Trophoblast cell (in vitro differentiated cells and primary cell): ENCODE measurements around the gene NUP210.

Experiments used
- DNase-seq, 2 donors: peaks; one replicate each; pipeline ENCODE4 v3.0.0-alpha.2; 2016
- H2AFZ ChIP-seq: 2 replicates; pipeline ENCODE4 v1.6.1; 2013; ENCODE audit warnings: low read length, moderate library complexity, mild to moderate bottlenecking; ENCODE audit not compliant: insufficient read depth, poor library complexity
- H2AK5ac ChIP-seq: 2 replicates; pipeline ENCODE4 v1.6.1; 2013; ENCODE audit warnings: mild to moderate bottlenecking, low read length
- H2BK120ac ChIP-seq: 2 replicates; pipeline ENCODE4 v1.6.1; 2013; ENCODE audit warnings: low read length, mild to moderate bottlenecking, moderate library complexity; ENCODE audit not compliant: insufficient read depth, poor library complexity
- H2BK12ac ChIP-seq: 2 replicates; pipeline ENCODE4 v1.6.1; 2013; ENCODE audit warnings: mild to moderate bottlenecking, low read length, moderate library complexity
- H2BK5ac ChIP-seq: 2 replicates; pipeline ENCODE4 v1.6.1; 2013; ENCODE audit warnings: low read length, low read depth, moderate library complexity, mild to moderate bottlenecking; ENCODE audit not compliant: poor library complexity
- H3K14ac ChIP-seq: 2 replicates; pipeline ENCODE4 v1.6.1; 2013; ENCODE audit warnings: mild to moderate bottlenecking, low read length
- H3K18ac ChIP-seq: 2 replicates; pipeline ENCODE4 v1.6.1; 2013; ENCODE audit warnings: mild to moderate bottlenecking, low read length
- H3K23ac ChIP-seq: 2 replicates; pipeline ENCODE4 v1.6.1; 2013; ENCODE audit warnings: low read length
- H3K27ac ChIP-seq: 2 replicates; pipeline ENCODE4 v1.5.1; 2013; ENCODE audit warnings: low read depth, mild to moderate bottlenecking, inconsistent platforms, low read length, moderate library complexity
- H3K27me3 ChIP-seq: 2 replicates; pipeline ENCODE4 v1.6.1; 2013; ENCODE audit warnings: inconsistent platforms, mild to moderate bottlenecking, low read length, moderate library complexity; ENCODE audit not compliant: insufficient read depth
- H3K36me3 ChIP-seq, 2 experiments: 1 replicate in 1 of 2; 2 replicates in 1 of 2; pipeline ENCODE4 v1.6.1; 2013; ENCODE audit warnings: low read length in 2 of 2, mild to moderate bottlenecking in 2 of 2, moderate library complexity in 1 of 2; ENCODE audit not compliant: insufficient read depth in 2 of 2, control insufficient read depth in 1 of 2
- H3K4ac ChIP-seq: 2 replicates; pipeline ENCODE4 v1.6.1; 2013; ENCODE audit warnings: low read depth, mild to moderate bottlenecking, low read length, moderate library complexity
- H3K4me1 ChIP-seq, 2 experiments: 1 replicate in 1 of 2; 2 replicates in 1 of 2; pipeline ENCODE4 v1.6.1; 2013; ENCODE audit warnings: low read length in 2 of 2, mild to moderate bottlenecking in 2 of 2, moderate library complexity in 1 of 2; ENCODE audit not compliant: insufficient read depth in 2 of 2, control insufficient read depth in 1 of 2
- H3K4me2 ChIP-seq: 2 replicates; pipeline ENCODE4 v1.6.1; 2013; ENCODE audit warnings: inconsistent platforms, mild to moderate bottlenecking, low read length, moderate library complexity
- H3K4me3 ChIP-seq: 2 replicates; pipeline ENCODE4 v1.5.1; 2013; ENCODE audit warnings: mild to moderate bottlenecking, low read depth, low read length, inconsistent platforms
- H3K79me1 ChIP-seq: one replicate; pipeline ENCODE4 v1.6.1; 2013; ENCODE audit warnings: low read length
- H3K79me2 ChIP-seq: 2 replicates; pipeline ENCODE4 v1.6.1; 2013; ENCODE audit warnings: low read length, mild to moderate bottlenecking; ENCODE audit not compliant: control insufficient read depth, insufficient read depth, poor library complexity
- H3K9ac ChIP-seq: 2 replicates; pipeline ENCODE4 v1.6.1; 2013; ENCODE audit warnings: mild to moderate bottlenecking, low read length
- H3K9me3 ChIP-seq: 2 replicates; pipeline ENCODE4 v1.6.1; 2013; ENCODE audit warnings: low read depth, mild to moderate bottlenecking, control low read depth, inconsistent platforms, low read length; ENCODE audit not compliant: insufficient read depth
- H4K12ac ChIP-seq: 2 replicates; pipeline ENCODE4 v1.6.1; 2013; ENCODE audit warnings: low read depth, mild to moderate bottlenecking, low read length, moderate library complexity
- H4K8ac ChIP-seq: 2 replicates; pipeline ENCODE4 v1.6.1; 2013; ENCODE audit warnings: low read depth, mild to moderate bottlenecking, low read length, moderate library complexity
- H4K91ac ChIP-seq: one replicate; pipeline ENCODE4 v1.6.1; 2013; ENCODE audit warnings: low read depth, mild to moderate bottlenecking, low read length, moderate library complexity
- WGBS: extraction: QIAGEN DNeasy Blood & Tissue Kit; methylation state at CpG from one replicate; pipeline ENCODE4 v1.1.7; 2013; ENCODE audit warnings: missing lambda C conversion rate; ENCODE audit not compliant: insufficient read length, insufficient coverage; ENCODE audit errors: extremely low coverage; 5-methylcytosine and 5-hydroxymethylcytosine counted together

NUP210 gene

DNA sequence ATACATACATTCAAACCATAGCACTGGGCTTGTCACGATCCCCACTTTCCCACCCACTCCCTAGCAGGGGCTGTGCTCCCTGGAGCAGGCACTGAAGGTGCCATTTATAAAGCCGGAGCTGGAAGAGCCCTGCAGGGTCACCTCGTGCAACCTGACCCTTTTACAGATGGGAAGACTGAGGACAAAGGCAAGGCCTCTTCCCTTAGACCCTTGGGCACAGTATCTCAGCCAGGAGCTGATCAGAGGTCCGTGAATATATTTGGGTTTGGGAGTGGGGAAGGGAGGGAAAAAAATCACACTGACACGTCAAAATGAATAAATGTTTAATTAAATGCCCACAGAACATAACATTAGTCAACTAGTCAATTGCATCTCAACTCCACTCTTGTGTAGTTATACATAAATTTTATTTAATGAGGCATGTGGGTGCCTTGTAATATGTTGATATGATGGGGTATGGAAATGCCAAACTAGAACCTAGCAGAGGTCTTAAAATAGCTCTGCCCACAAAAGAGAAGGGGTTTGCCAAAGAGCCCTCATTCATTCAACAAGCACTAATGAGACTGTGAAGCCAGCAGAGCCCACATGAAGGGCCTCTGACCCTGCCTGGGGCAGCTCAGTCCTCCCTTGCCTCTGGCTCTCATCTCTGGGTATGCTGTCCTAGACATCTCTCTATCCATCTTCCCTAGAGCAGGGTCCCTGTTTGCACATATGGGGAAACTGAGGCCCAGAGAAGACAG is 119.4 kb downstream of the NUP210 start:
- WGBS = no CpG with 5 or more reads among the region's 5 CpGs
- Histone ChIP-seq H4K8ac (no peak overlapping the region), H3K79me1 (peaks cover 2% of the 10 kb centered on the region), H2AFZ (no peak overlapping the region), H4K91ac (no peak overlapping the region), H3K4me3 (no peak overlapping the region), H2BK5ac (no peak overlapping the region), H3K4ac (no peak overlapping the region), H3K9me3 (no peaks in the 10 kb centered on the region), H3K18ac (no peak overlapping the region), H3K4me1 (peaks cover 3 to 6% of the 10 kb centered on the region in 2 experiments), H3K27me3 (no peaks in the 10 kb centered on the region), H3K14ac (no peak overlapping the region), H2BK120ac (no peak overlapping the region), H2AK5ac (no peak overlapping the region), H2BK12ac (peak overlapping the region; percentile 7), H3K27ac (no peak overlapping the region), H3K4me2 (no peak overlapping the region), H3K36me3 (no peaks in the 10 kb centered on the region), H4K12ac (no peak overlapping the region), H3K79me2 (no peaks in the 10 kb centered on the region), H3K23ac (no peak overlapping the region), H3K9ac (no peak overlapping the region)
- DNase-seq = peak; percentile 79 to 87

DNA sequence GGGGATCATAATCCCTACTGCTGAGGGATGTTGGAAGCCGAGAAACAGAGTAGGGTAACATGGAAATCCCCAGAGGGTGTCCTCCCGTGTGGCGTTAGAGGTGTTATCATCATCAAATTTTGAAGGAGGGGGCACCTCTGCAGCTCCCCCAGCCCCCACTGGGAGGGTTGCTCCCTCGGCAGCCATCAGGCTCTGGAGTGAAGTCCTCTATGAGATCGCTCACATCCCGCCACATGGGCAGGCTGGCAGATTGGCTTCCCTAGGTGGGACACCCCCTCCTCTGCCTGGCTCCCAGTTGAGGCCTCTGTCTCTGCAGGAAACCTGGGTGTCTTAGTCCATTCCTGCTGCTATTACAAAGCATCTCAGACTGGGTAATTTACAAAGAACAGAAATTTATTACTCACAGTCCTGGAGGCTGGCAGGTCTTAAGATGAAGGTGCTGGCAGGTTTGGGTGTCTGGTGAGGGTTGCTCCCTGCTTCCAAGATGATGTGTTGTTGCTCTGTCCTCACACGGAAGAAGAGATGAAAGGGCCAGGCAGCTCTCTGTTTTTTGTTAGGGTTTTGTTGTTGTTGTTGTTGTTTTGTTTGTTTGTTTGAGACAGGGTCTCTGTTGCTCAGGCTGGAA is 120.5 kb downstream of the NUP210 start:
- H3K79me2 ChIP-seq = no peaks in the 10 kb centered on the region
- no peak overlapping the region for H4K8ac ChIP-seq
- H3K9me3 ChIP-seq = no peaks in the 10 kb centered on the region
- no peak overlapping the region for H3K18ac ChIP-seq
- no peak overlapping the region for H2BK12ac ChIP-seq
- H3K4me3 ChIP-seq = no peak overlapping the region
- no peak overlapping the region for H3K27ac ChIP-seq
- DNase-seq = no peak
- no peaks in the 10 kb centered on the region for H3K36me3 ChIP-seq
- peaks cover 2% of the 10 kb centered on the region for H3K79me1 ChIP-seq
- no CpG with 5 or more reads among the region's 7 CpGs for WGBS
- no peak overlapping the region for H3K23ac ChIP-seq
- no peak overlapping the region for H3K9ac ChIP-seq
- H2BK5ac ChIP-seq = no peak overlapping the region
- H3K27me3 ChIP-seq = no peaks in the 10 kb centered on the region
- H3K14ac ChIP-seq = no peak overlapping the region
- H2AFZ ChIP-seq = no peak overlapping the region
- no peak overlapping the region for H4K91ac ChIP-seq
- H2AK5ac ChIP-seq = no peak overlapping the region
- H2BK120ac ChIP-seq = no peak overlapping the region
- peaks cover 3 to 6% of the 10 kb centered on the region in 2 experiments for H3K4me1 ChIP-seq
- H3K4ac ChIP-seq = no peak overlapping the region
- no peak overlapping the region for H4K12ac ChIP-seq
- no peak overlapping the region for H3K4me2 ChIP-seq

DNA sequence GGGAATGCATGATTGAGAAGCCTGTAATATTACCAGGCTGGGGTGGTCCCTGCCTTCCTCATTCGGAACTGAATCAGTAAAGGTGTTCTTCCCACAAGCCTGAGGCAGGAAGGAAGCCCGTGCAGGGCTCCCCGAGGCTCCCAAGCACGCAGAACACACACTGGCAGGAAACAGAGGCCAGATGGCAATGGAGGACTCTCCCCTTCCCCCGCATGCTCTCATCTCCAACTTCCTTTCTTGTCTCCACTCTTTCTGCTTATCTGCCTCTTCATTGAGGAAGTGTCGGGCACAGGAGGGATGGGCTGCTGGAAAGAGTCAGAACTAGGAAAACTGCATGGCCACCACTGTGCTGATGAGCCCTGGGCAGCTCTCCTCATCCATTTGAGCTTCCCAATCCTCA is 123.5 kb downstream of the NUP210 start:
- no peak overlapping the region for H3K9ac ChIP-seq
- H3K4me3 ChIP-seq = no peak overlapping the region
- no peak overlapping the region for H3K18ac ChIP-seq
- no peak overlapping the region for H3K14ac ChIP-seq
- no peak overlapping the region for H4K8ac ChIP-seq
- H4K91ac ChIP-seq = no peak overlapping the region
- no CpG with 5 or more reads among the region's 6 CpGs for WGBS
- H3K79me1 ChIP-seq = peaks cover 1% of the 10 kb centered on the region
- no peak overlapping the region for H3K23ac ChIP-seq
- no peak overlapping the region for H3K27ac ChIP-seq
- no peaks in the 10 kb centered on the region for H3K36me3 ChIP-seq
- H2BK120ac ChIP-seq = no peak overlapping the region
- H2BK5ac ChIP-seq = no peak overlapping the region
- H4K12ac ChIP-seq = no peak overlapping the region
- no peaks in the 10 kb centered on the region for H3K27me3 ChIP-seq
- H3K4ac ChIP-seq = no peak overlapping the region
- H3K4me2 ChIP-seq = no peak overlapping the region
- H2BK12ac ChIP-seq = no peak overlapping the region
- H2AFZ ChIP-seq = no peak overlapping the region
- H2AK5ac ChIP-seq = no peak overlapping the region
- no peaks in the 10 kb centered on the region for H3K9me3 ChIP-seq
- DNase-seq = no peak
- H3K79me2 ChIP-seq = no peaks in the 10 kb centered on the region
- peaks cover 2 to 3% of the 10 kb centered on the region in 2 experiments for H3K4me1 ChIP-seq

DNA sequence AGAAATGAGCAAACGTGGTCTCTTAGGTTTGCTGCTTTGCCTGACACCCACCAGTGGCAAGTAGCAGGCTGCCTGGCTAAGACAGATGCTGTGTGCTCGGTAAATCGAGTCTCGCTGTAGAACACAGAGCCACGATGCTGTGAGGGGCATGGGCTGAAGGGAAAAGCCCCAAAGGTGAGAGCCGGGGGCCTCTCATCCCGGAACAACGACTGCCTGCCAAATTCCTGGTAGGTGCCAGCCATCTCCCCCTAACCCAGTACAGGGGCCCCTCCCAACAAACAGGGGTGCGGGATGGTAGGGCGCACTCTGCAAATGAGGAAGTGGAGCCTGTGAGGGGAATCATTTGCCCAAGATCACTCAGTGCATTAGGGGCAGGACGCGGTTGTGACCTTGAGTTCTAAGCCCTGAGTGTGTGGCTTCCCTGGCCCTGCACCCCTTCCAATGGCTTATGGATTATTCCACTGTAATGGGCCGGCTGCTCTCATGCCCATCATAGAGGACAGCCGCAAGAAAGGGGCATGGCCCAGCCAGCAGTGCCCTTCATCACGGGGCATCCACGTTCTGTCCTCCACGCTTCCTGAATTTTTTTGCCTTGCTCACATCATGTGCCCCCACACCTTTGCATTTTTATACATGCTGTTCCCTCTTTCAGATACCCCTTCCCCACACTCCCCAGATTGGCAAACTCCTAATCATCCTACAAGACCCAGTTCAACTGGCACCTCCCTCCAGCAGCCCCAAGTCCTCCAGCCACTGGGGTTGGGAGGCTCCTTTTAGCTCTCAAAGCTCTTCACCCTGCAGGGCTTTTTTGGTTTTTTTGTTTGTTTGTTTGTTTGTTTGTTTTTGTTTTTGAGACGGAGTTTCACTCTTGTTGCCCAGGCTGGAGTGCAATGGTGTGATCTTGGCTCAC is 125.4 kb downstream of the NUP210 start:
- no CpG with 5 or more reads among the region's 18 CpGs for WGBS
- Histone ChIP-seq H3K36me3 (no peaks in the 10 kb centered on the region), H4K12ac (no peak overlapping the region), H3K79me2 (no peaks in the 10 kb centered on the region), H2AFZ (no peak overlapping the region), H3K4me1 (no peaks in the 10 kb centered on the region), H2BK5ac (no peak overlapping the region), H3K9ac (no peak overlapping the region), H3K14ac (no peak overlapping the region), H3K23ac (no peak overlapping the region), H3K4me2 (no peak overlapping the region), H2AK5ac (no peak overlapping the region), H2BK120ac (no peak overlapping the region), H4K91ac (no peak overlapping the region), H3K27me3 (no peaks in the 10 kb centered on the region), H2BK12ac (no peak overlapping the region), H3K18ac (no peak overlapping the region), H3K9me3 (no peaks in the 10 kb centered on the region), H3K27ac (no peak overlapping the region), H3K4me3 (no peak overlapping the region), H3K4ac (no peak overlapping the region), H3K79me1 (no peaks in the 10 kb centered on the region), H4K8ac (no peak overlapping the region)
- DNase-seq = no peak
